GM12878 (cell line): Measurements from ENCODE around the gene ARL10.

Experiments
- CBX3 ChIP-seq: fragments of 200-600 bp; sonication (generic); IDR thresholded peaks from 2 replicates; pipeline ENCODE4 v1.6.1; 2016; ENCODE audit warnings: low read depth, borderline replicate concordance
- EZH2 ChIP-seq: IDR thresholded peaks from 2 replicates; pipeline ENCODE4 v1.6.1; 2012; ENCODE audit warnings: low read depth, mild to moderate bottlenecking, control low read depth, inconsistent platforms, low read length, borderline replicate concordance; ENCODE audit not compliant: control insufficient read depth
- FOS ChIP-seq: IDR thresholded peaks from 3 replicates; pipeline ENCODE4 v1.6.1; 2011; ENCODE audit warnings: borderline replicate concordance; ENCODE audit not compliant: insufficient read length; ENCODE audit errors: extremely low read depth
- JUND ChIP-seq: IDR thresholded peaks from 2 replicates; pipeline ENCODE4 v1.6.1; 2012; ENCODE audit warnings: low read depth, mild to moderate bottlenecking, low read length, improper control_type of control experiment, moderate library complexity
- MTA3 ChIP-seq: IDR thresholded peaks from 2 replicates; pipeline ENCODE4 v1.6.1; 2012; ENCODE audit warnings: low read length, inconsistent platforms, borderline replicate concordance
- POLR2AphosphoS5 ChIP-seq: IDR thresholded peaks from 2 replicates; pipeline ENCODE4 v1.6.1; 2011; ENCODE audit warnings: mild to moderate bottlenecking, low read length, inconsistent platforms
- TF ChIP-seq, protein P1 (sequence below), 3 experiments: IDR thresholded peaks in 2 of 3; conservative IDR thresholded peaks in 1 of 3; 2 replicates each; pipeline ENCODE4 v1.5.1; 2011; ENCODE audit warnings: low read depth in 3 of 3, low read length in 3 of 3, mild to moderate bottlenecking in 3 of 3, control low read depth in 2 of 3, moderate library complexity in 2 of 3, inconsistent platforms in 1 of 3, mixed read lengths in 1 of 3; ENCODE audit not compliant: control insufficient read depth in 2 of 3, insufficient read depth in 1 of 3; ENCODE audit errors: extremely low read depth in 1 of 3

DNA sequence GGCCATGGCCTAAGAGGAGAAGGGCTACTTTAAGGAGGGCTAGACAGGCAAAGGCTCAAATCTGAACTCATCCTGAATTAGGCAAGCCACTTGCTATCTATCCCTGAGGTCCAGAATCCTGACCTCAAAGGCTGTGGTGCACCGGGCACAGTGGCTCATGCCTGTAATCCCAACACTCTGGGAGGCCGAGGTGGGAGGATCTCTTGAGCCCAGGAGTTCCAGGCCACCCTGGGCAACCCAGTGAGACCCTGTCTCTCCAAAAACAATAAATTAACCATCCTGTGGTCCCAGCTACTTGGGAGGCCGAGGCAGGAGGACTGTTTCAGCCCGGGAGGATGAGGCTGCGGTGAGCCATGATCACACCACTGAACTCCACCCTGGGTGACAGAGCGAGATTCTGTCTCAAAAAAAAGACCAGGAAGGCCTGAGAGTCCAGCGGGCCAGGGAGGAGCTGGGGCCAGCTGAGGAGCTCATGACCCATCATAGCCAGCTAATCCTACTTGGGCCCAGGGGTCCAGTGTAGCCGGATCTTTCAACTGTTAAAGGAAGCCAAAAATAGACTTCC is 19.2 kb downstream of the ARL10 start:
- TF ChIP-seq EZH2 (no peak), FOS (no peak), MTA3 (no peak), POLR2AphosphoS5 (no peak), JUND (no peak), CBX3 (no peak)
- TF ChIP-seq, protein P1, sequence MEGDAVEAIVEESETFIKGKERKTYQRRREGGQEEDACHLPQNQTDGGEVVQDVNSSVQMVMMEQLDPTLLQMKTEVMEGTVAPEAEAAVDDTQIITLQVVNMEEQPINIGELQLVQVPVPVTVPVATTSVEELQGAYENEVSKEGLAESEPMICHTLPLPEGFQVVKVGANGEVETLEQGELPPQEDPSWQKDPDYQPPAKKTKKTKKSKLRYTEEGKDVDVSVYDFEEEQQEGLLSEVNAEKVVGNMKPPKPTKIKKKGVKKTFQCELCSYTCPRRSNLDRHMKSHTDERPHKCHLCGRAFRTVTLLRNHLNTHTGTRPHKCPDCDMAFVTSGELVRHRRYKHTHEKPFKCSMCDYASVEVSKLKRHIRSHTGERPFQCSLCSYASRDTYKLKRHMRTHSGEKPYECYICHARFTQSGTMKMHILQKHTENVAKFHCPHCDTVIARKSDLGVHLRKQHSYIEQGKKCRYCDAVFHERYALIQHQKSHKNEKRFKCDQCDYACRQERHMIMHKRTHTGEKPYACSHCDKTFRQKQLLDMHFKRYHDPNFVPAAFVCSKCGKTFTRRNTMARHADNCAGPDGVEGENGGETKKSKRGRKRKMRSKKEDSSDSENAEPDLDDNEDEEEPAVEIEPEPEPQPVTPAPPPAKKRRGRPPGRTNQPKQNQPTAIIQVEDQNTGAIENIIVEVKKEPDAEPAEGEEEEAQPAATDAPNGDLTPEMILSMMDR (IDR thresholded peaks at IDR 0.05 in 2 of 3, conservative IDR thresholded peaks at IDR 0.05 in 1 of 3; ENCODE audit: control insufficient read depth in 2 of 3, extremely low read depth in 1 of 3, insufficient read depth in 1 of 3, low read depth in 3 of 3, low read length in 3 of 3): no peak
